Trophoblast cell (in vitro differentiated cells and primary cell): Measurements from ENCODE around the gene EDAR.

ENCODE experiments used
- DNase-seq, 2 donors: peaks; one replicate each; pipeline ENCODE4 v3.0.0-alpha.2; 2016
- H2AFZ ChIP-seq: 2 replicates; pipeline ENCODE4 v1.6.1; 2013; ENCODE audit warnings: low read length, moderate library complexity, mild to moderate bottlenecking; ENCODE audit not compliant: insufficient read depth, poor library complexity
- H2AK5ac ChIP-seq: 2 replicates; pipeline ENCODE4 v1.6.1; 2013; ENCODE audit warnings: mild to moderate bottlenecking, low read length
- H2BK120ac ChIP-seq: 2 replicates; pipeline ENCODE4 v1.6.1; 2013; ENCODE audit warnings: low read length, mild to moderate bottlenecking, moderate library complexity; ENCODE audit not compliant: insufficient read depth, poor library complexity
- H2BK12ac ChIP-seq: 2 replicates; pipeline ENCODE4 v1.6.1; 2013; ENCODE audit warnings: mild to moderate bottlenecking, low read length, moderate library complexity
- H2BK5ac ChIP-seq: 2 replicates; pipeline ENCODE4 v1.6.1; 2013; ENCODE audit warnings: low read length, low read depth, moderate library complexity, mild to moderate bottlenecking; ENCODE audit not compliant: poor library complexity
- H3K14ac ChIP-seq: 2 replicates; pipeline ENCODE4 v1.6.1; 2013; ENCODE audit warnings: mild to moderate bottlenecking, low read length
- H3K18ac ChIP-seq: 2 replicates; pipeline ENCODE4 v1.6.1; 2013; ENCODE audit warnings: mild to moderate bottlenecking, low read length
- H3K23ac ChIP-seq: 2 replicates; pipeline ENCODE4 v1.6.1; 2013; ENCODE audit warnings: low read length
- H3K27ac ChIP-seq: 2 replicates; pipeline ENCODE4 v1.5.1; 2013; ENCODE audit warnings: low read depth, mild to moderate bottlenecking, inconsistent platforms, low read length, moderate library complexity
- H3K27me3 ChIP-seq: 2 replicates; pipeline ENCODE4 v1.6.1; 2013; ENCODE audit warnings: inconsistent platforms, mild to moderate bottlenecking, low read length, moderate library complexity; ENCODE audit not compliant: insufficient read depth
- H3K36me3 ChIP-seq, 2 experiments: 1 replicate in 1 of 2; 2 replicates in 1 of 2; pipeline ENCODE4 v1.6.1; 2013; ENCODE audit warnings: low read length in 2 of 2, mild to moderate bottlenecking in 2 of 2, moderate library complexity in 1 of 2; ENCODE audit not compliant: insufficient read depth in 2 of 2, control insufficient read depth in 1 of 2
- H3K4ac ChIP-seq: 2 replicates; pipeline ENCODE4 v1.6.1; 2013; ENCODE audit warnings: low read depth, mild to moderate bottlenecking, low read length, moderate library complexity
- H3K4me1 ChIP-seq, 2 experiments: 1 replicate in 1 of 2; 2 replicates in 1 of 2; pipeline ENCODE4 v1.6.1; 2013; ENCODE audit warnings: low read length in 2 of 2, mild to moderate bottlenecking in 2 of 2, moderate library complexity in 1 of 2; ENCODE audit not compliant: insufficient read depth in 2 of 2, control insufficient read depth in 1 of 2
- H3K4me2 ChIP-seq: 2 replicates; pipeline ENCODE4 v1.6.1; 2013; ENCODE audit warnings: inconsistent platforms, mild to moderate bottlenecking, low read length, moderate library complexity
- H3K4me3 ChIP-seq: 2 replicates; pipeline ENCODE4 v1.5.1; 2013; ENCODE audit warnings: mild to moderate bottlenecking, low read depth, low read length, inconsistent platforms
- H3K79me1 ChIP-seq: one replicate; pipeline ENCODE4 v1.6.1; 2013; ENCODE audit warnings: low read length
- H3K79me2 ChIP-seq: 2 replicates; pipeline ENCODE4 v1.6.1; 2013; ENCODE audit warnings: low read length, mild to moderate bottlenecking; ENCODE audit not compliant: control insufficient read depth, insufficient read depth, poor library complexity
- H3K9ac ChIP-seq: 2 replicates; pipeline ENCODE4 v1.6.1; 2013; ENCODE audit warnings: mild to moderate bottlenecking, low read length
- H3K9me3 ChIP-seq: 2 replicates; pipeline ENCODE4 v1.6.1; 2013; ENCODE audit warnings: low read depth, mild to moderate bottlenecking, control low read depth, inconsistent platforms, low read length; ENCODE audit not compliant: insufficient read depth
- H4K12ac ChIP-seq: 2 replicates; pipeline ENCODE4 v1.6.1; 2013; ENCODE audit warnings: low read depth, mild to moderate bottlenecking, low read length, moderate library complexity
- H4K8ac ChIP-seq: 2 replicates; pipeline ENCODE4 v1.6.1; 2013; ENCODE audit warnings: low read depth, mild to moderate bottlenecking, low read length, moderate library complexity
- H4K91ac ChIP-seq: one replicate; pipeline ENCODE4 v1.6.1; 2013; ENCODE audit warnings: low read depth, mild to moderate bottlenecking, low read length, moderate library complexity
- WGBS: extraction: QIAGEN DNeasy Blood & Tissue Kit; methylation state at CpG from one replicate; pipeline ENCODE4 v1.1.7; 2013; ENCODE audit warnings: missing lambda C conversion rate; ENCODE audit not compliant: insufficient read length, insufficient coverage; ENCODE audit errors: extremely low coverage; 5-methylcytosine and 5-hydroxymethylcytosine counted together

The EDAR gene

DNA sequence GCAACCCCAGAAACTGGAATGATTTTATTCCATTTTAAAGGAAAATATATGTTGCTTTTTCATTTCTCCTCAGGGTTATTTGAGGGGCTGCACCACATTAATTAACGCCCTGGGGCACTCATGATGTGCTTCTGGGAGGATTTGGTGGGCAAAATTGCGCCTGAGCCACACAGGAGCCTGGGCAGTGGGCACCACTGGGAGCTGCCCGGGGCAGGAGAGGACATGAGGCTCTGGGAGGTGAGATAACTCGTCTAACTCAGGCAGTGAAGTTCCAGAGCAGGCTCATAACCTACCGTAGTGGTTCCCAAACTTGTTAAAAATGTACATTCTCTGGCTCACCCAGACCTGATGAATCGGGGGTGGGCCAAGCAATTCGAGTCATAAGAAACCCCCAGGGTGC is 68.3 kb downstream of the EDAR start:
- WGBS = no CpG with 5 or more reads among the region's 7 CpGs
- Histone ChIP-seq H3K4me3 (no peak overlapping the region), H2BK5ac (no peak overlapping the region), H2BK12ac (no peak overlapping the region), H3K4me2 (no peak overlapping the region), H3K27me3 (no peaks in the 10 kb centered on the region), H3K36me3 (no peaks in the 10 kb centered on the region), H3K4me1 (peaks cover 0 to 2% of the 10 kb centered on the region in 2 experiments), H2BK120ac (no peak overlapping the region), H3K79me1 (no peaks in the 10 kb centered on the region), H3K14ac (no peak overlapping the region), H4K12ac (no peak overlapping the region), H3K4ac (no peak overlapping the region), H3K9me3 (no peaks in the 10 kb centered on the region), H2AFZ (no peak overlapping the region), H3K23ac (no peak overlapping the region), H3K27ac (no peak overlapping the region), H2AK5ac (no peak overlapping the region), H3K9ac (no peak overlapping the region), H4K91ac (no peak overlapping the region), H4K8ac (no peak overlapping the region), H3K18ac (no peak overlapping the region), H3K79me2 (no peaks in the 10 kb centered on the region)
- DNase-seq = no peak

DNA sequence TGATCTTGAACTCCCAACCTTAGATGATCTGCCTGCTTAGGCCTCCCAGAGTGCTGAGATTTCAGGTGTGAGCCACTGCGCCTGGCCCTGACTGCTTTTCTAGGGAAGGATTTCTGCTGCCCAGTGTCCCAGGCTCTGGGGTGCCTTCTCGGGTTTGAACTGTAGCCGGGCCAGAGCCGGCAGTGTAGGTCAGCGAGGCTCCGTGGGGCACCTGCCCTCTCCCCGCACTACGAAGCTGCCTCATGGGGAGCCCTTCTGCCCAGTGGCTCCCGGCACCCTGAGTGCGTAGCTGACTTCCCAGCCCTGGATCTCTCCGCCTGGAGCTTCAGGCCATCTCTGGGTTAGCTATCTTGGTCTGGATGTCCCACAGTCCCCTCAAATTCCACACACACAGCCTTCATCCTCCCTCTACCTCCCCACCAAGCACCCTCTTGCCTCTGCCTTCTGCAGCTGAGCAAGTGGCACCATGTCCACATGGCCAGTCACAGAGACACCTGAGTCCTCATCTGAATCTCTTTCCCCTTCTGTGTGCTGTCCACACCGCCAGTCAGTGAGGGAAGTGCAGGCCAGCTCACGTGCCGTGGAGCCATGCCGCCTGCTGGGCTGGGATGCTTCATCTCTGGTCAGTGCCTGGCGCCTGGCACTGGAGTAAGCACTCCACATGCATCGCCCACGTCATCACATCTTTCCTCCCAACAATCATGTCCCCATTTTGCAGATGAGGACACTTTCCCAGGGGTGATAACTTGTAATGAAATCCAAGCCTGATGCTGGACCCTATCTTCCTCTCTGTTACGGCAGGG is 69.2 kb downstream of the EDAR start:
- Histone ChIP-seq H3K23ac (no peak overlapping the region), H2AFZ (no peak overlapping the region), H3K4me2 (no peak overlapping the region), H3K4me3 (no peak overlapping the region), H3K18ac (no peak overlapping the region), H3K4ac (no peak overlapping the region), H4K8ac (no peak overlapping the region), H3K9me3 (no peaks in the 10 kb centered on the region), H3K27me3 (no peaks in the 10 kb centered on the region), H3K36me3 (no peaks in the 10 kb centered on the region), H3K4me1 (peaks cover 0 to 2% of the 10 kb centered on the region in 2 experiments), H4K91ac (no peak overlapping the region), H4K12ac (no peak overlapping the region), H2AK5ac (no peak overlapping the region), H3K79me2 (no peaks in the 10 kb centered on the region), H2BK120ac (no peak overlapping the region), H3K9ac (peak overlapping the region; percentile 19), H3K79me1 (no peaks in the 10 kb centered on the region), H2BK12ac (no peak overlapping the region), H3K27ac (no peak overlapping the region), H3K14ac (no peak overlapping the region), H2BK5ac (no peak overlapping the region)
- no peak for DNase-seq
- WGBS = no CpG with 5 or more reads among the region's 19 CpGs

DNA sequence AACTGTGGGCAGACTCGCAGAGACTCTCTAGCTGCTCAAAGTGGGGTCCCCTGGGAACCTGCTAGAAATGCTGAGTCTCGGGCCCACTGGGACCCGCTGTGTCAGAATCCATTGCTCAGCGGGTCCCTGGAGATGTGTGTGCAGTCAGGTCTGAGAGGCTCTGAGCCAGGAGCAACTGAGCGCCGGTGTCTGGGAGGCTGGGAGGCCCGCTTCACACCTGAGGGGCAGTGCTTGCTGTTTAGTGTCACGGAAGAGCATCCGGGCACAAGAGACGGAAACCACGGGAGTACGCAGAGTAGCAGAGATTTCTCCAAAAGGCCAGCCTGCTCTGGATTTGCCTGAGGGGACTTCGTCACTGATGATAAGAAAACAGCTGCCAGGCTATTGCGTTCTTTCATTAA is 70.1 kb downstream of the EDAR start:
- no peaks in the 10 kb centered on the region for H3K36me3 ChIP-seq
- no peaks in the 10 kb centered on the region for H3K79me1 ChIP-seq
- H3K4me2 ChIP-seq = no peak overlapping the region
- peaks cover 0 to 2% of the 10 kb centered on the region in 2 experiments for H3K4me1 ChIP-seq
- H3K9ac ChIP-seq = no peak overlapping the region
- peak; percentile 96 to 99 for DNase-seq
- H3K27me3 ChIP-seq = no peaks in the 10 kb centered on the region
- no peak overlapping the region for H3K18ac ChIP-seq
- no peak overlapping the region for H3K23ac ChIP-seq
- H2AFZ ChIP-seq = no peak overlapping the region
- no peak overlapping the region for H4K12ac ChIP-seq
- H2BK12ac ChIP-seq = no peak overlapping the region
- no peak overlapping the region for H4K91ac ChIP-seq
- H4K8ac ChIP-seq = no peak overlapping the region
- WGBS = no CpG with 5 or more reads among the region's 14 CpGs
- H2AK5ac ChIP-seq = no peak overlapping the region
- no peak overlapping the region for H3K4me3 ChIP-seq
- no peak overlapping the region for H3K14ac ChIP-seq
- H2BK5ac ChIP-seq = no peak overlapping the region
- H2BK120ac ChIP-seq = no peak overlapping the region
- H3K9me3 ChIP-seq = no peaks in the 10 kb centered on the region
- no peaks in the 10 kb centered on the region for H3K79me2 ChIP-seq
- H3K4ac ChIP-seq = no peak overlapping the region
- H3K27ac ChIP-seq = no peak overlapping the region

DNA sequence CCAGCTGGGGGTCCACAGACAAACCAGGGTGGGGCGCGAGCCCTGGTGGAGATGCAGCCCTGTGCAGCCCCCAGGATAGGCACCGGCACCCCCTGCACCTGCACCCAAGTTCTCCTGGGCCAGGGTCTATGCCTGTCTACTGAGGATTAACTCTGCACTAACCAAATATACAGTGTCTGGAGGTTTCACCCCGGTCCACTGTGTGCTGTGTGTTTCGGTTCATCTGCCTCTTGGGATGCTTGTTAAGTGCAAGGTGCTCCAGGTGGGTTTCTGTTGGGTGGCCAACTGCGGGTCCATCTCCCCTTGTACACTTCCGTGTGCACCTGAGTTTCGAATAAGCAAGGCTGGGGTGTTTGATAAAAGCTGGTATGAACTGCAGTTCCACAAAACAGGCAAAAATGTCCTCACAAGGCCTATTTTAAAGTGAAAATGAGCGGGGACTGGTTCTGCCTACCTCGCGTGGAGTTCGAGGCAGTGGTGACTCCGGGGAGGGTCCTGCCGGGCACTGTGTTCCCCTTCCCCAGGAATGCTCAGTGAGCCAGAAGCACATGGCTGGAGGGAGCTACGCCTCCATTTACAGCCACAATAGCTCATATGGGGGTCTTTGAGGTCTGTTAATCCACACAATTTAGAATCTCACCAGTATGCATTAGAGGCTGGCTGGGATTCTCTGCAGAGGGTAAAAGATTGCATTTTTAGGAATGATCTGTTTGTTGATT is 70.7 kb downstream of the EDAR start:
- Histone ChIP-seq H3K4me2 (no peak overlapping the region), H3K18ac (no peak overlapping the region), H3K14ac (no peak overlapping the region), H2AK5ac (no peak overlapping the region), H3K9ac (no peak overlapping the region), H4K8ac (no peak overlapping the region), H2BK120ac (no peak overlapping the region), H4K12ac (no peak overlapping the region), H3K27ac (no peak overlapping the region), H2AFZ (no peak overlapping the region), H3K23ac (no peak overlapping the region), H4K91ac (no peak overlapping the region), H3K4me3 (no peak overlapping the region), H3K36me3 (no peaks in the 10 kb centered on the region), H3K9me3 (no peaks in the 10 kb centered on the region), H2BK5ac (no peak overlapping the region), H3K27me3 (no peaks in the 10 kb centered on the region), H3K79me1 (no peaks in the 10 kb centered on the region), H3K4ac (no peak overlapping the region), H3K4me1 (peaks cover 0 to 2% of the 10 kb centered on the region in 2 experiments), H2BK12ac (no peak overlapping the region), H3K79me2 (no peaks in the 10 kb centered on the region)
- DNase-seq = no peak
- no CpG with 5 or more reads among the region's 15 CpGs for WGBS
